ENCODE results near the gene TMEM208. TPM values are rescaled to one million over a fixed set of nuclear protein-coding genes. Genes with fewer than 3 reads are reported as not detected.

The TMEM208 gene
- total and polyA plus RNA-seq, 2 of the 13 experiments (the other 11 are each of a cell fraction or from before 2014, with no cell fraction given) = 58.8 to 72.9 TPM

- TF ChIP-seq LBX2 (CRISPR knock-in tag; IDR thresholded peaks at IDR 0.05; ENCODE audit: borderline replicate concordance) (no peak), GRHL1 (CRISPR knock-in tag; conservative IDR thresholded peaks at IDR 0.05) (no peak), AGO1 (IDR thresholded peaks at IDR 0.05; ENCODE audit: low read depth, low read length, poor library complexity, severe bottlenecking) (no peak), GZF1 (CRISPR knock-in tag; IDR thresholded peaks at IDR 0.05) (0 out of 2 replicates have a peak, but pooled peaks have one; percentile 41), MLLT10 (CRISPR knock-in tag; IDR thresholded peaks at IDR 0.05) (no peak), SAP130 (CRISPR knock-in tag; IDR thresholded peaks at IDR 0.05; ENCODE audit: low read depth) (peak; percentile 94), ZUFSP (CRISPR knock-in tag; IDR thresholded peaks at IDR 0.05; ENCODE audit: borderline replicate concordance) (no peak), ZNF512 (CRISPR knock-in tag; IDR thresholded peaks at IDR 0.05) (no peak; the same call in 1 of the 2 replicates), ZNF441 (CRISPR knock-in tag; IDR thresholded peaks at IDR 0.05; ENCODE audit: borderline replicate concordance) (0 out of 2 replicates have a peak, but pooled peaks have one; percentile 60), CREB1 (IDR thresholded peaks at IDR 0.05) (peak; percentile 97), CREB1 (CRISPR knock-in tag; IDR thresholded peaks at IDR 0.05) (peak; percentile 84), ZNF558 (CRISPR knock-in tag; IDR thresholded peaks at IDR 0.05; ENCODE audit: borderline replicate concordance) (no peak; the same call in 1 of the 2 replicates), ZSCAN29 (CRISPR knock-in tag; conservative IDR thresholded peaks at IDR 0.05) (no peak; the same call in 1 of the 2 replicates), PPARG (CRISPR knock-in tag; conservative IDR thresholded peaks at IDR 0.05) (peak; percentile 83), YEATS2 (CRISPR knock-in tag; IDR thresholded peaks at IDR 0.05; ENCODE audit: borderline replicate concordance) (peak; percentile 73; the same call in 1 of the 2 replicates), TFDP2 (CRISPR knock-in tag; IDR thresholded peaks at IDR 0.05) (peak; percentile 84), NKX3-1 (CRISPR knock-in tag; IDR thresholded peaks at IDR 0.05) (no peak), ZGPAT (CRISPR knock-in tag; IDR thresholded peaks at IDR 0.05) (peak; percentile 96), MAF1 (CRISPR knock-in tag; IDR thresholded peaks at IDR 0.05; ENCODE audit: borderline replicate concordance) (peak; percentile 85; the same call in 1 of the 2 replicates), ETV6 (CRISPR knock-in tag; conservative IDR thresholded peaks at IDR 0.05) (no peak; the same call in 1 of the 2 replicates)
Observed at GRCh38 chr16:67183627-67184452, 43.1 kb upstream of the TMEM208 start, which contains the start of gene MATCAP1 (continued).

Data from HepG2 (cell line).